ENCODE results near the gene SLC35F5.
"Not testable (repeated sequence)": the region's sequence is repeated elsewhere in the genome, so short reads cannot be mapped to it uniquely, and the experiment has no call there.

The SLC35F5 gene

DNA sequence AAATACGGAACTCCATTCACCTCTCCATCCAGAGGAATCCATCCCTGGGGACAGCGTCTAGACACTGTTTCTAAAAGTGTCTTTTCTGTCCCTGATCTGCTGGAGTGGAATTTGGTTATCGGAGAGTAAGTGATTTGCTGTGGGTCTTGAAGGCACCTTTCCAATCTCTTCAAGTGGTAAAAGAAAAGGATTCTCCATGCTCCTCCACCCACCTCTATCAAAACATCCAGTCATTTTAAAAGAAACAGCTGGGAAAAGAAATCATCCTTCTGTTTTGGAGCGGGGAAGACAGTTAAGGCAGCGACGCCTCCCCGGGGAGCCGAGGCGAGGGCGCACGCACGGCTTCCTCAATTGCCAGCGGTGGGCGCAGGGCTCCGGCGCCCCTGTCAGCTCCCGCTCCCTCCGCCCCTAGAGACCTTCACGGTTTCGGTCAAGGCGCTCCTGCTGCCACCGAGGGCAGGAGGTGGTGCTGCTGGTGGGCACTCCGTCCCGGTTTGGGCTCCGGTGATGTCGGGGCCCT is 547 bp downstream of the SLC35F5 start:
- ATAC-seq: peak; percentile 70

DNA sequence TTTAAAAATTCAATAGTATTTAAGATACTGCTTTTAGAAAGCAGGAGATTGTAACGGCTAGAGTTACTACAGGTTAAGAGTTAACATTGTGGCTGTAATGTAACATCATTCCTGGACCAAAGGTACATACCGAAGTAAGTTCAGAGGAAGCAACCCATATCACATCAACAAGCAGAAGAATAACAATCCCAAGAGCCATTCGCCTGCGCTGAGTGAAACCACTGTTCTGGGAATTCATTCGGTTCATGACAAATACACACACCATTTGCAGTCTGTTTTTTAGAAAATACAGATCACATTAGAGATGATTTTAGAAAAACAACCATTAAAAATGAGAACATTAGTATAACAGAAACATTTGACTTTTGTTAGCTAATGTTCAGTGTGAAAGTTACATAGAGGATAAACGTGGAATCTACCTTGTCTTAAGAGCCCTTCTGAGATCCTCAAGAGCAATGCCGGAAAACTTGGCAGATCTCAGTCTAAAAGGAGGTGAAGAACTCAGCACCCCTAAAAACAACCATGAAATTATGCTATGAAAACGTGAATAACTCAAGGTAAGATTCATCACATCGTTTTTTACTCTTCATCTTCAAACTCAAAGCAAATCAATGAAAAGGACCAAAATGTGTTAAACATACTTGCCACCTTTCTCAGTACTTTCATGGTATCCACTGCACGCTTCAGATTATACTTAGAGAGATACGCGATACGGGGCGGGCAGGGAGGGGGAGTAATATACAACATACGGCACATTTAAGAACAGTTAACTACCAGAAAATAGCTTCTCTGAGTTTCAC is 1.2 kb downstream of the SLC35F5 start:
- ATAC-seq (no peak), DNase-seq (no peak)

More for the DNA sequence above, 547 bp downstream of the SLC35F5 start:
- DNase-seq: peak; percentile 64

DNA sequence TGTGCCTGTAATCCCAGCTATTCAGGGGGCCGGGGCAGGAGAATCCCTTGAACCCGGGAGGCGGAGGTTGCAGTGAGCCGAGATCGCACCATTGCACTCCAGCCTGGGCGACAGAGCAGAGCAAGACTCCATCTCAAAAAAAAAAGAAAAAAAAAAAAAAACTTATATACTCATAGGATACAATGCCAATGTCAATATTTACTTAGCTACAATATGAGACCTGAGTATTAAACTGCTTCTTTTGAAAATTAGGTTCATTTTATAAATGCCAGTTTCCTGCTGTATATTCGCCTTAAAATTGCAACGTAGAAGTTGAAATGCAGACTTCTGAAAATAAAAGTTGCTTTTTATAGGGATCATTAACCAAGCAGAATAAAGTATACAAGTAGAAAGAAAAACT is 2.3 kb downstream of the SLC35F5 start:
- ATAC-seq (no peak), DNase-seq (no peak)

GRCh38 chr2:113750385-113750784 is 6.1 kb downstream of the SLC35F5 start:
- DNase-seq (no peak), ATAC-seq (peak; percentile 71)

DNA sequence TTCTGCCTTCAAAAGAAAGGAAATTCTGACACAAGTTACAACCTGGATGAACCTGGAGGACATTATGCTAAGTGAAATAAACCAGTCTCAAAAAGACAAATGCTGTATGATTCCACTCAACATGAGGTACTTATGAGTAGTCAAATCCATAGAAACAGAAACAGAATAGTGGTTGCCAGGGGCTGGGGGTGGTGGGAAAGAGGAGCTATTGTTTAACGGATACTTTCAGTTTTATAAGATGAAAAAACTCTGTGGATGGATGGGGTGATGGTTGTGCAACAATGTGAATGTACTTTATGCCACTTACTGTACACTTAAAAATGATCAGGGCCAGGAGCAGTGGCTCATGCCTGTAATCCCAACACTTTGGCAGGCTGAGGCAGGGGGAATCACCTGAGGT is 15.4 kb downstream of the SLC35F5 start:
- ATAC-seq: no peak
- no peak for DNase-seq

GRCh38 chr2:113739849-113740248 is 16.6 kb downstream of the SLC35F5 start:
- ATAC-seq (no peak), DNase-seq (no peak)

- DNase-seq (no peak), ATAC-seq (no peak)
These were observed 22.3 kb downstream of the SLC35F5 start for GRCh38 chr2:113734185-113734584.

DNA sequence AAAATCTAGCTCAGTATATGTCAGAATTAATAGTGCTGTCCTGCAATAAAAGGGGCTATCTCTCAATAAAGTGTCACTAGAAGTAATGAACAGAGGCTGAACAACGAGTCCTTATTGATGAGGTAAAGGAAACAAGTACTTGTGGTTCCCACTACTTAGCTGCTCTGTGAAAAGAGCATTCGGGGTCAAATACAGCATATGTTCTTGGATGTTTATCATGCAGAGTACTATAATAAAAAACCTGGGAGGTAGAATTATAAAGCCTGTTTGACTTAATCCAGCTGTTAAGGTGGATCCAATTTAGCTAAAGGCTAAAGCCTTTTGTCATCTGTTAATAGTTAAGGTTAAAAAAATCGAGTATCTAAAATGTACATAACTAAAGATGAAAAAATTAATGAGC is 32.4 kb downstream of the SLC35F5 start:
- no peak for DNase-seq
- ATAC-seq: no peak

DNA sequence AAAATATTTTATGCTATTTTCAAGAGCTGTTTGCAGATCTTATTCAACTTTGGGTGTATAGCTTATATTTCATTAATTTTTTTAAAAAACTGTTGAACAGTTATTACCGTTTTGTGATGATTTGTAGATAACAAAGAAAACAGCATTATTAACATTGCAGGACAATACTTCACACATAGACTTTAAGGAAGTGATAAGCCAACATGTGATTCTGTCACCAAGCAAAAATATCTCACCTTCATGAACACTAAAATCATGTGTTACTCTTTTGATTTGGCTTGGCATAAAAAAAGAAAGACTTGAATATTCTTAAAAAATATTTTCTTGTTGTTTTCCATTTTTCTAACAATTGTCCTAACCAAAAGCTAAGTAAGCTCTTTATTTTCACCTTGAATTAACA is 33.0 kb downstream of the SLC35F5 start:
- DNase-seq (no peak), ATAC-seq (no peak)

DNA sequence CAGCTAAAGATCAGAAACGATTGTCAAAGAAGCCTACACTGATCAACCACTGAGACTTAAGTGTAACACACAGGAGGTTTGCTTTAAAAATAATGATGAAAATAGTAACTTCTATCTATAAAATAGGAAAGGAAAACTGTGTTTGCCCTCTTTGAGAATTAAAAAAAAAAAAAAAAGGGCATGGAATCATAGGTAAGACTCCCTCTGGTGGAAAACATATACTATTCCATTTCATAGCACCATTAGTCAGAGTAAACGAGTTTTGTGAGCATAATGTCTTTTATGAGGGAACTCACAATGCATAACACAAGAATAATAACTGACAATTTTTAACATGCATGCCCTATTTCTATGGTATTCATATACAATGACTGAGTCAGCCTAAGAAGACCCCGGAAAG is 36.3 kb downstream of the SLC35F5 start:
- ATAC-seq: no peak
- DNase-seq: no peak

- DNase-seq: no peak
These were observed 40.2 kb downstream of the SLC35F5 start for GRCh38 chr2:113716291-113716690.

GRCh38 chr2:113712941-113713340 is 43.5 kb downstream of the SLC35F5 start:
- no peak for ATAC-seq

More at GRCh38 chr2:113716291-113716690, 40.2 kb downstream of the SLC35F5 start:
- ATAC-seq: no peak

GRCh38 chr2:113711851-113712250 is 44.6 kb downstream of the SLC35F5 start:
- DNase-seq: no peak
- ATAC-seq: no peak

More at GRCh38 chr2:113712941-113713340, 43.5 kb downstream of the SLC35F5 start:
- no peak for DNase-seq

DNA sequence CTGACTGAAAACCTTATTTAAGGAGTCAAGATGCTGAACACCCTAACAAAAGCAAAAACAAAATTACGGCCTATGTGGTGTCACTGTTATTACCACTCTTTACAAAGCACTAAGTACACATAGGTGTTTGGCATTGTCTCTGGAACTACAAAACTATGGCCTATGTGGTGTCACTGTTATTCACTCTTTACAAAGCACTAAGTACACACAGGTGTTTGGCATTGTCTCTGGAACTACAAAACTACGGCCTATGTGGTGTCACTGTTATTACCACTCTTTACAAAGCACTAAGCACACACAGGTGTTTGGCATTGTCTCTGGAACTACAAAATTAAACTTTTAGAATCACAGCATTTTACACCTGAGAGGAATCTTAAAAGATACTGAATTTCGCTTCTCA is 47.4 kb downstream of the SLC35F5 start:
- DNase-seq (no peak), ATAC-seq (no peak)

DNA sequence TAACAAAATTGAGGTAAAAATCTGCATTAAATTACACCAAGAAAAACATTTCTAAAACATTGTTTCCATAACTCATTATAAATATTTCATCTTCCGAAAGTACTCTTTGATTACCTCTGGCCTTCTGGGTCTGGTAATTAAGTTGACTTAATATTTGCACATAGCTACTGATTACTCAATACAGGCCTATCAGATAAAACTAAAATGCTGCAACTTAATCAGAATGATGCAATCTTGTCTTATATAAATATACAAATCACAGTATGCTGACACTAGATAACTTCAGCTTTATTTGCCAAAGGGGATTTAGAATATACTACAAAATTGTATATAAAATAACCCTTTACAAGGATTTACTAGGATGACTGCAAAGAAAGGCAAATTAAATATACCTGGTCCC is 49.3 kb downstream of the SLC35F5 start:
- DNase-seq (no peak), ATAC-seq (no peak)

DNA sequence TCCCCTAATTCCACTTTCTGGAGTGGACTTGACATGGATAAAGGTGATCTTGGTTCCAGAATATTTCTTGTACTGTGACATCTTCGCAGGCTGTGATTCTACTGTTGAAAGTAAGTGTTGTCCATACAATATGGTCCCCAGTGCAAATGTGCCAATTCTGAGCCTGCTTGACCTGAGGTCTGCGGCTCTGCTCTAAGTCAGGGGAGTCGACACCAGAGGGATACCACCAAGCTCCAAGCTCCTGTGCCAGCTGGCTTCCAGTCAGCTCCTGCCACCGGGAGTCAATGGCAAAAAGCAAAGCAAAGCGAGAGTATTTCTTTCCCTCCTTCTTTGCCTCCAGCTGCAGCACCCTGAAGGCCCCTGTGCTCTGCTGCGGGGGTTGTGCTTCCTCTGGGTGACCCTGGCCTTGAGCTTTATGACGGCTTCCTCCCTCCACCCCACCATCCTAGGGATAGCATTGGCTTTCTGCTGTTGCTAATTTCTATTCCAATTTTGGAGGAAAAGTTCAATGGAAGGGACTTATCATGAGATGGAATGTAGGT is 50.4 kb downstream of the SLC35F5 start:
- ATAC-seq (no peak), DNase-seq (no peak)

DNA sequence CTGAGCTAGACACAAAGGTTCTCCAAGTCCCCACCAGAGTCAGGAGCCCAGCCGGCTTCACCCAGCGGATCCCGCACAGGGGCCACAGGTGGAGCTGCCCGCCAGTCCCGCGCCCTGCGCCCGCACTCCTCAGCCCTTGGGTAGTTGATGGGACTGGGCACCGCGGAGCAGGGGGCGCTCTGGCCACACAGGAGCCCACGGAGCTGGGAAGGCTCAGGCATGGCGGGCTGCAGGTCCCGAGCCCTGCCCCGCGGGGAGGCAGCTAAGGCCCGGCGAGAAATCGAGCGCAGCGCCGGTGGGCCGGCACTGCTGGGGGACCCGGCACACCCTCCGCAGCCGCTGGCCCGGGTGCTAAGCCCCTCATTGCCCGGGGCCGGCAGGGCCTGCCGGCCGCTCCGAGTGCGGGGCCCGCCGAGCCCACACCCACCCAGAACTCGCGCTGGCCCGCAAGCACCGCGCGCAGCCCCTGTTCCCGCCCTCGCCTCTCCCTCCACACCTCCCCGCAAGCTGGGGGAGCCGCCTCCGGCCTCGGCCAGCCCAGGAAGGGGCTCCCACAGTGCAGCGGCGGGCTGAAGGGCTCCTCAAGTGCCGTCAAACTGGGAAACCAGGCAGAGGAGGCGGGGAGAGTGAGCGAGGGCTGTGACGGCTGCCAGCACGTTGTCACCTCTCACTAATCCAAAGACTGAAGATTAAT is 52.0 kb downstream of the SLC35F5 start:
- ATAC-seq, DNase-seq: not testable (repeated sequence)

DNA sequence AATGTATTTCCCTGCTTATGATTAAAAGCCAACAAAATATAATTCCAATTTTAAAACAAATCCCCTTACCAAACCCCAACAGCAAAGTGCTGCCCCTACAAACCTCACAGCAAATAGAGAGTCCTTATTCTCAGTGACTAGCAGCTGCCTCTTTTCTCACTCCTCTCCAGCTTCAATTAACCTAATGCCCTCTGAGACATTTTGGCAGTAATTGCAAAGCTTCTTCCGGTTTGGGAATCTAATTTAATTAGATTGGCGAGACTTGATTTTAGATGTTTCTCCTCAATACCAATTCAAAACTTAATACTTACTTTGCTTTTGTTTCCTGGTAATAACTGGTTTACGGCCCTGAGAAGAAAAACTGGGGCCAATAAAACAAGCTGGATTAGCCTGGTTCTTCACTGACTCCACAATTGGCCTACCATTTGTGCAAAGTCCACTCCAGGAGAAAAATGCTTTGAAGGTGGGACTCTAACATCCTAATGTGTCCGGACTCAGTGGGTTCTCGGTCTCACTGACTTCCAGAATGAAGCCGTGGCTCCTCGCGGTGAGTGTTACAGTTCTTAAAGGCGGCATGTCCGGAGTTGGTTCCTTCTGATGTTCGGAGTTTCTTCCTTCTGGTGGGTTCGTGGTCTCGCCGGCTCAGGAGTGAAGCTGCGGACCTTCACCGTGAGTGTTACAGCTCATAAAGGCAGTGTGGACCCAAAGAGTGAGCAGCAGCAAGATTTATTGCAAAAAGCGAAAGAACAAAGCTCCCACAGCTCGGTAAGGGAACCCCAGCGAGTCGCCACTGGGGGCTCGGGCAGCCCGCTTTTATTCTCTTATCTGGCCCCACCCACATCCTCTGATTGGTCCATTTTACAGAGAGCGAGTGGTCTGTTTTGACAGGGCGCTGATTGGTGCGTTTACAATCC is 52.8 kb downstream of the SLC35F5 start:
- ATAC-seq (no peak), DNase-seq (no peak)

GRCh38 chr2:113700186-113700841 is 56.1 kb downstream of the SLC35F5 start:
- ATAC-seq (peak; percentile 86), DNase-seq (peak; percentile 62)

DNA sequence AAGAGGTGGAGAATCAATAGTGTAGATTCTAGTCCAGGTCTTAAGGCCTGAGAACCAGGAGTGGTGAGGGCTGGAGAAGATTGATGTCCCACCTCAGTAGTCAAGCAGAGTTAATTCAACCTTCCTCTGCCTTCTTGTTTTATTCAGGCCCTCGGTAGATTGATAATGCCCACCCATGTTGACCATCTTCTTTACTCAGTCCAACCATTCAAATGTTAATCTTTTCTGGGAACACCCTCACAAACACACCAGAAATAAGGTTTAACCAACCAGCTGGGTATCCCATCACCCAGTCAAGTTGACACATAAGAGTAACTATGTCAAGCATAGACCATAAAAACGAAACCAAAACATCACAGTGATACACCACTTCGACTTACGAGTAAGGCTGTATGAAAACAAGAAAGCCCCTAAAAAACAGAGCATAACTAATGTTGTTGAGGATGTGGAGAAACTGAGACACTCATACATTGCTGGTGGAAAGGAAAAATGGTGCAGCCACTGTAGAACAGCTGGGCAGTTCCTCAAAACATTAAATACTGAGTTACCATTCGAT is 57.5 kb downstream of the SLC35F5 start:
- ATAC-seq (peak; percentile 78), DNase-seq (no peak)

DNA sequence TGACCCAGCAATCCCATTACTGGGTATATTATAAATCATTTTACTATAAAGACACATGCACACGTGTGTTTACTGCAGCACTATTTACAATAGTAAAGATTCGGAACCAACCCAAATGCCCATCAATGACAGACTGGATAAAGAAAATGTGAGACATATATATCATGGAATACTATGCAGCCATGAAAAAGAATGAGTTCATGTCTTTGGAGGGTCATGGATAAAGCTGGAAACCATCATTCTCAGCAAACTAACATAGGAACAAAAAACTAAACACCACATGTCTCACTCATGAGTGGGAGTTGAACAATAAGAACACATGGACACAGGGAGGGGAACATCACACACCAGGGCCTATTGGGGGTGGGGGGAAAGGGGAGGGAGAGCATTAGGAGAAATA is 58.2 kb downstream of the SLC35F5 start:
- not testable (repeated sequence) for ATAC-seq

More for the DNA sequence above, 58.2 kb downstream of the SLC35F5 start:
- DNase-seq: not testable (repeated sequence)

Data from stimulated activated naive CD8-positive, alpha-beta T cell treated with anti-CD3 and anti-CD28 coated beads, Interleukin-15, Interleukin-2, amounts not matched to agents 100 U/mL and 50 U/mL, for 24 hours (primary cell).